Activated naive CD8-positive, alpha-beta T cell treated with anti-CD3 and anti-CD28 coated beads, Interleukin-2, amount 10 ng/mL, durations not matched to agents 7 days and 5 days (primary cell): ENCODE measurements around the gene TEX51. TPM values are rescaled to one million over a fixed set of nuclear protein-coding genes. Genes with fewer than 3 reads are reported as not detected.

ENCODE experiments used
- ATAC-seq: fragments of 150-1000 bp; cut with Tn5 transposase; one replicate; pipeline ENCODE4 v1.10.0; 2021; ENCODE audit warnings: low read depth, moderate library complexity
- POLR2A ChIA-PET: fragments of 350-600 bp; sonication (Branson Sonifier 250); formaldehyde crosslinking; loops from one replicate; lab custom pipeline; 2021; ENCODE audit warnings: antibody characterized with exemption; lab: Charles Lee
- DNase-seq: peaks from one replicate; pipeline ENCODE4 v3.0.0; 2021
- H3K27ac Mint-ChIP-seq: one replicate; pipeline ENCODE4 v1.8.0; 2022; ENCODE audit warnings: mild to moderate bottlenecking, mixed read lengths
- H3K27me3 Mint-ChIP-seq: one replicate; pipeline ENCODE4 v1.8.0; 2022; ENCODE audit warnings: mild to moderate bottlenecking, moderate library complexity, mixed read lengths
- H3K36me3 Mint-ChIP-seq: one replicate; pipeline ENCODE4 v1.8.0; 2021; ENCODE audit warnings: mild to moderate bottlenecking, mixed read lengths
- H3K4me1 Mint-ChIP-seq: one replicate; pipeline ENCODE4 v1.8.0; 2021; ENCODE audit warnings: mixed read lengths
- H3K4me3 Mint-ChIP-seq: one replicate; pipeline ENCODE4 v1.8.0; 2022; ENCODE audit warnings: mild to moderate bottlenecking, moderate library complexity, mixed read lengths
- H3K9me3 Mint-ChIP-seq: one replicate; pipeline ENCODE4 v1.8.0; 2021; ENCODE audit warnings: mixed read lengths
- total RNA-seq, 2 experiments: library from RNA; stranded (reverse); gene quantifications; one replicate each; pipeline ENCODE4 v1.2.3, GENCODE V29; 2021

Gene TEX51
- total RNA-seq, 2 experiments from 2014 or later = not detected

GRCh38 chr2:126902859-126903258 is 4.2 kb downstream of the TEX51 start:
- Mint-ChIP-seq H3K27ac (no peak overlapping the region), H3K36me3 (no peaks in the 10 kb centered on the region), H3K9me3 (no peaks in the 10 kb centered on the region), H3K4me3 (no peak overlapping the region), H3K27me3 (peaks cover 5% of the 10 kb centered on the region), H3K4me1 (no peaks in the 10 kb centered on the region)
- ATAC-seq (no peak), DNase-seq (no peak)
- POLR2A ChIA-PET = no interaction called here

GRCh38 chr2:126905991-126906390 is 7.3 kb downstream of the TEX51 start:
- H3K27me3 Mint-ChIP-seq = peaks cover 5% of the 10 kb centered on the region
- no peaks in the 10 kb centered on the region for H3K9me3 Mint-ChIP-seq
- H3K4me1 Mint-ChIP-seq = no peaks in the 10 kb centered on the region
- no peak overlapping the region for H3K4me3 Mint-ChIP-seq
- ATAC-seq (no peak), DNase-seq (no peak)
- no peak overlapping the region for H3K27ac Mint-ChIP-seq
- H3K36me3 Mint-ChIP-seq = no peaks in the 10 kb centered on the region
- POLR2A ChIA-PET = no interaction called here

GRCh38 chr2:126906781-126907180 is 8.1 kb downstream of the TEX51 start:
- POLR2A ChIA-PET = no interaction called here
- Mint-ChIP-seq H3K36me3 (no peaks in the 10 kb centered on the region), H3K27me3 (peaks cover 5% of the 10 kb centered on the region), H3K9me3 (no peaks in the 10 kb centered on the region), H3K4me3 (no peak overlapping the region), H3K27ac (no peak overlapping the region), H3K4me1 (no peaks in the 10 kb centered on the region)
- no peak for ATAC-seq
- DNase-seq = no peak

- DNase-seq (no peak), ATAC-seq (no peak)
- Mint-ChIP-seq H3K27me3 (peaks cover 3% of the 10 kb centered on the region), H3K27ac (no peak overlapping the region), H3K9me3 (no peaks in the 10 kb centered on the region), H3K4me3 (no peak overlapping the region), H3K4me1 (no peaks in the 10 kb centered on the region), H3K36me3 (no peaks in the 10 kb centered on the region)
- POLR2A ChIA-PET = no interaction called here
Measured at GRCh38 chr2:126907671-126908070, 9.0 kb downstream of the TEX51 start.

- POLR2A ChIA-PET = no interaction called here
- DNase-seq (no peak), ATAC-seq (no peak)
- H3K27ac Mint-ChIP-seq = no peak overlapping the region
- H3K4me3 Mint-ChIP-seq = no peak overlapping the region
- no peaks in the 10 kb centered on the region for H3K9me3 Mint-ChIP-seq
- H3K36me3 Mint-ChIP-seq = no peaks in the 10 kb centered on the region
- H3K4me1 Mint-ChIP-seq = no peaks in the 10 kb centered on the region
- peaks cover 2% of the 10 kb centered on the region for H3K27me3 Mint-ChIP-seq
Measured at GRCh38 chr2:126908721-126909177, 10.1 kb downstream of the TEX51 start.

DNA sequence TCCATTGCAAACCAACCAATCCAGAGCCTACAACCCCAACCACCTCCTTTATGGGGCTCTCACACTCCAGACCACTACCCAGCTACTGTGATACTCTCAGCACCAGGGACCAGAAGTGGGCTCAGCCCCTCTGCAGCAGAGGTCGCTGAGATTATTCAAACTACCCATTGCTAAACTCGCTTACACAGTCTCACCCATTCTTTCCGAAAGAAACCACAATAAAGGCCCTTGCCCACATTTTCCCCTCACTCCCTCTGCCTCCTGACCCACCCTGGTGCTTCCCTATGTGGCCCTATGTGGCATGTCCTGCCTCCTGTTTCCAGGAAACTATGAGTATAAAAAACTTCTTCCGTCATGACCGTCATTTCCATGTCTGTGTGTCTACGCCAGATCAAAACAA is 10.7 kb downstream of the TEX51 start:
- no peaks in the 10 kb centered on the region for H3K4me1 Mint-ChIP-seq
- H3K4me3 Mint-ChIP-seq = no peak overlapping the region
- no peaks in the 10 kb centered on the region for H3K9me3 Mint-ChIP-seq
- H3K27ac Mint-ChIP-seq = no peak overlapping the region
- ATAC-seq (no peak), DNase-seq (no peak)
- H3K36me3 Mint-ChIP-seq = no peaks in the 10 kb centered on the region
- H3K27me3 Mint-ChIP-seq = peaks cover 2% of the 10 kb centered on the region
- POLR2A ChIA-PET = no interaction called here

GRCh38 chr2:126909781-126910180 is 11.1 kb downstream of the TEX51 start:
- Mint-ChIP-seq H3K27ac (no peak overlapping the region), H3K4me3 (no peak overlapping the region), H3K4me1 (no peaks in the 10 kb centered on the region), H3K27me3 (peaks cover 2% of the 10 kb centered on the region), H3K9me3 (no peaks in the 10 kb centered on the region), H3K36me3 (no peaks in the 10 kb centered on the region)
- ATAC-seq = no peak
- POLR2A ChIA-PET = no interaction called here
- no peak for DNase-seq

GRCh38 chr2:126910637-126911036 is 11.9 kb downstream of the TEX51 start:
- DNase-seq (no peak), ATAC-seq (no peak)
- no peak overlapping the region for H3K4me3 Mint-ChIP-seq
- no peaks in the 10 kb centered on the region for H3K36me3 Mint-ChIP-seq
- POLR2A ChIA-PET = no interaction called here
- H3K4me1 Mint-ChIP-seq = no peaks in the 10 kb centered on the region
- H3K27me3 Mint-ChIP-seq = peaks cover 2% of the 10 kb centered on the region
- no peaks in the 10 kb centered on the region for H3K9me3 Mint-ChIP-seq
- H3K27ac Mint-ChIP-seq = no peak overlapping the region

DNA sequence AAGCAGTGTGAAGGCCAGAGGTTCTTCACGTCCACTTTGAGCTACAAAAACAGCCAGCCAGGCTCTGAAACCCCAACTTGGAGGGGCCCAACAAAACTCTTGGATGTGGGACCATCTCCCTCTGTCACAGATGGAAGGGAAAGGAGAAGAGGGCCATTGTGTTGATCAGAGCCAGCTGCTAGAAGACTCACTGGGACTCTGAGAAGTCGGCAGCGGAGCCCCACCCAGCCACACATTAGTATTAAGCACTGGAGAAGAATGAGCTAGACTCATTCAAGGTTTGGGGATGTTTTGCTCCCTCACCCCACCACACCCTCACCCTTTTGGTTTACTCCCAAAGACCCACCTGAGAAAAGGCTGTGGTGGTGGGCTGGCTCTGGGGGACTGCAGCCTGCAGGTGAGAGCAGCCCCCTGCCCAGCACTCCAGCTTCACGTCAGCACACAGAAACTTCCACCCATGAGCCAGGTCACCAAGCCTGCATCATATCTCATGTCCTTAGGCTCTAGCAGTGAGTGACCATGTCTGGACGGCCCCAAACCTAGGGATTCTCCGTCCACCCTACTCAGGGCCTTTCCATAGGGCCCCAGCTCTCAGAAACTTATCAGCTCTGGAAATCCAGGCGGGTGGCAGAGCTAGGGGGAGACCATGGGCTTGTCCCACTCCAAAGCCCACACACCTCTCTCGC is 12.6 kb downstream of the TEX51 start:
- H3K4me1 Mint-ChIP-seq = no peaks in the 10 kb centered on the region
- peaks cover under 1% of the 10 kb centered on the region for H3K27me3 Mint-ChIP-seq
- POLR2A ChIA-PET = no interaction called here
- no peak for DNase-seq
- no peak overlapping the region for H3K4me3 Mint-ChIP-seq
- no peak for ATAC-seq
- no peaks in the 10 kb centered on the region for H3K36me3 Mint-ChIP-seq
- H3K9me3 Mint-ChIP-seq = no peaks in the 10 kb centered on the region
- no peak overlapping the region for H3K27ac Mint-ChIP-seq

GRCh38 chr2:126912201-126912600 is 13.5 kb downstream of the TEX51 start:
- H3K36me3 Mint-ChIP-seq = no peaks in the 10 kb centered on the region
- no peaks in the 10 kb centered on the region for H3K9me3 Mint-ChIP-seq
- ATAC-seq = no peak
- H3K4me1 Mint-ChIP-seq = no peaks in the 10 kb centered on the region
- DNase-seq = no peak
- H3K27ac Mint-ChIP-seq = no peak overlapping the region
- no peaks in the 10 kb centered on the region for H3K27me3 Mint-ChIP-seq
- H3K4me3 Mint-ChIP-seq = no peak overlapping the region
- POLR2A ChIA-PET = no interaction called here

- no peaks in the 10 kb centered on the region for H3K36me3 Mint-ChIP-seq
- H3K4me3 Mint-ChIP-seq = no peak overlapping the region
- H3K27me3 Mint-ChIP-seq = peaks cover 2% of the 10 kb centered on the region
- H3K9me3 Mint-ChIP-seq = no peaks in the 10 kb centered on the region
- ATAC-seq (no peak), DNase-seq (no peak)
- no peak overlapping the region for H3K27ac Mint-ChIP-seq
- POLR2A ChIA-PET = no interaction called here
- H3K4me1 Mint-ChIP-seq = no peaks in the 10 kb centered on the region
Measured at GRCh38 chr2:126913329-126913728, 14.6 kb downstream of the TEX51 start.

DNA sequence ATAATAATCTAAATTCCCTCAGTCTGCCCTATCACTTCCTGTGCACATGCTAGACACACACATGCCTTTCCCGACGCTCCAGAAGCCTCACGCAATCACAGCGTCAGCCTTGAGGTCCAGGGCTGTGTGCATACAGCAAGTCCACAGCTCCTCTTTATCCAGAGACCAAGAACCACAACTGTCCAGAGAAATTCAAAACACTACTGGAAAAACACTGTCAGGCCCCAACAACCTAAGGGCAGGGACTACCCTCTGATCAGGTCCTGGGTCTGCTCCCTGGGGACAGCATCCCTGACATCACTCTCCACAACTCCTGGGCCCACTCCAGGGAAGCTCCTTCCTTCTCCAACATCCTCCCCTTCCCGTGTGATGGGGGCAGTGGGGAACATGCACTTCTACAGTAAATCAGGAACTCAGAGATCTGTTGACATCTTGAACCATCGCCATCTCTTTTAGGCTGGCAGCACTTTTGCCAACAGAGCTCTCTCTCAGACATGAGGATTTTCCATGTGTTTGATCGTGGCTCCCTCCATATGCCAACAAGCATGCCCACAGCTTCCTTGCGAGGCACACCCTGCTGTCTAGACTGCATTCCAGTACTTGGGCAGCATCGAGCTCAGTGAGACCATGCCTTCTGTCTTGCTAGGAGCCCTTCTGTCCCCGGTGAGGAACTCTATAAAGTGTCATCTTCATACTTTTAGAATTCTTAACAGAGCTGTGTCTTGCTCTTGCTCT is 15.4 kb downstream of the TEX51 start:
- Mint-ChIP-seq H3K9me3 (no peaks in the 10 kb centered on the region), H3K27me3 (peaks cover 2% of the 10 kb centered on the region), H3K4me1 (no peaks in the 10 kb centered on the region), H3K27ac (no peak overlapping the region), H3K36me3 (no peaks in the 10 kb centered on the region), H3K4me3 (no peak overlapping the region)
- ATAC-seq (no peak), DNase-seq (no peak)
- POLR2A ChIA-PET = no interaction called here

- no peak for ATAC-seq
- Mint-ChIP-seq H3K36me3 (no peaks in the 10 kb centered on the region), H3K9me3 (no peaks in the 10 kb centered on the region), H3K4me1 (no peaks in the 10 kb centered on the region), H3K27me3 (peaks cover 2% of the 10 kb centered on the region), H3K27ac (no peak overlapping the region), H3K4me3 (no peak overlapping the region)
- POLR2A ChIA-PET = no interaction called here
- DNase-seq = no peak
Measured at GRCh38 chr2:126914811-126915500, 16.3 kb downstream of the TEX51 start.

- ATAC-seq = no peak
- peaks cover 2% of the 10 kb centered on the region for H3K27me3 Mint-ChIP-seq
Measured at GRCh38 chr2:126915903-126916302, 17.2 kb downstream of the TEX51 start.

More at GRCh38 chr2:126915903-126916302, 17.2 kb downstream of the TEX51 start:
- Mint-ChIP-seq H3K9me3 (no peaks in the 10 kb centered on the region), H3K36me3 (no peaks in the 10 kb centered on the region), H3K27ac (no peak overlapping the region), H3K4me1 (no peaks in the 10 kb centered on the region), H3K4me3 (no peak overlapping the region)
- POLR2A ChIA-PET = no interaction called here
- no peak for DNase-seq
